GM23338 (cell line): ENCODE data around the gene TMTC2. TPM values are rescaled to one million over a fixed set of nuclear protein-coding genes. Genes with fewer than 3 reads are reported as not detected.

ENCODE experiments used
- ATAC-seq: fragments of 200-7000 bp; cut with Tn5 transposase; 3 replicates; pipeline ENCODE4 v1.9.1; 2020
- DNase-seq: peaks from one replicate; pipeline ENCODE4 v3.0.0-alpha.2; 2015; ENCODE audit warnings: low spot score
- H2AFZ ChIP-seq: fragments of 200-600 bp; sonication (generic); 2 replicates; pipeline ENCODE4 v1.8.0; 2016; ENCODE audit warnings: antibody characterized with exemption, mild to moderate bottlenecking, moderate library complexity
- H3F3A ChIP-seq: fragments of 200-600 bp; sonication (generic); replicated peaks from 2 replicates; pipeline ENCODE4 v1.8.0; 2017; ENCODE audit warnings: antibody characterized with exemption, mixed run types, low read depth
- H3K27ac ChIP-seq: fragments of 200-600 bp; sonication (generic); 2 replicates; pipeline ENCODE4 v1.6.1; 2016; ENCODE audit warnings: low read depth
- H3K27me3 ChIP-seq: fragments of 200-600 bp; sonication (generic); 2 replicates; pipeline ENCODE4 v1.8.0; 2016; ENCODE audit warnings: mild to moderate bottlenecking, mixed run types, moderate library complexity; ENCODE audit not compliant: insufficient read depth
- H3K36me3 ChIP-seq: fragments of 200-600 bp; sonication (generic); 2 replicates; pipeline ENCODE4 v1.8.0; 2016; ENCODE audit warnings: mild to moderate bottlenecking; ENCODE audit not compliant: insufficient read depth
- H3K4me1 ChIP-seq: fragments of 200-600 bp; sonication (generic); 2 replicates; pipeline ENCODE4 v1.8.0; 2016; ENCODE audit warnings: mild to moderate bottlenecking, moderate library complexity; ENCODE audit not compliant: insufficient read depth
- H3K4me2 ChIP-seq: fragments of 200-600 bp; sonication (generic); 2 replicates; pipeline ENCODE4 v1.7.1; 2017; ENCODE audit warnings: mixed run types
- H3K4me3 ChIP-seq: fragments of 200-600 bp; sonication (generic); 2 replicates; pipeline ENCODE4 v1.6.1; 2016; ENCODE audit warnings: mixed run types
- H3K79me2 ChIP-seq: fragments of 200-600 bp; sonication (generic); replicated peaks from 2 replicates; pipeline ENCODE4 v1.8.0; 2017; ENCODE audit warnings: mild to moderate bottlenecking; ENCODE audit not compliant: insufficient read depth
- H3K9me2 ChIP-seq: fragments of 200-600 bp; sonication (generic); 2 replicates; pipeline ENCODE4 v1.8.0; 2017; ENCODE audit not compliant: insufficient read depth
- H4K20me1 ChIP-seq: fragments of 200-600 bp; sonication (generic); replicated peaks from 2 replicates; pipeline ENCODE4 v1.8.0; 2017; ENCODE audit warnings: mild to moderate bottlenecking; ENCODE audit not compliant: insufficient read depth
- H3K27ac Mint-ChIP-seq: 2 replicates; pipeline ENCODE4 v1.8.0; 2020; ENCODE audit warnings: inconsistent platforms, mild to moderate bottlenecking, moderate library complexity, mixed read lengths
- H3K27me3 Mint-ChIP-seq: 3 replicates; pipeline ENCODE4 v1.8.0; 2022; ENCODE audit warnings: low read depth, mild to moderate bottlenecking, moderate library complexity, mixed read lengths, inconsistent platforms; ENCODE audit not compliant: insufficient read depth, poor library complexity
- H3K36me3 Mint-ChIP-seq: 3 replicates; pipeline ENCODE4 v1.8.0; 2021; ENCODE audit warnings: low read depth, mild to moderate bottlenecking, inconsistent platforms, moderate library complexity, mixed read lengths
- H3K4me1 Mint-ChIP-seq: 3 replicates; pipeline ENCODE4 v1.8.0; 2020; ENCODE audit warnings: mild to moderate bottlenecking, inconsistent platforms, mixed read lengths
- H3K4me3 Mint-ChIP-seq: 3 replicates; pipeline ENCODE4 v1.8.0; 2021; ENCODE audit warnings: moderate library complexity, mild to moderate bottlenecking, inconsistent platforms, mixed read lengths
- H3K9me3 Mint-ChIP-seq: 3 replicates; pipeline ENCODE4 v1.8.0; 2020; ENCODE audit warnings: moderate library complexity, mild to moderate bottlenecking, inconsistent platforms, mixed read lengths
- CREB1 ChIP-seq: fragments of 250-450 bp; sonication (Bioruptor Pico); IDR thresholded peaks from 2 replicates; pipeline ENCODE4 v1.5.0; 2020; ENCODE audit warnings: low read depth, mild to moderate bottlenecking, moderate library complexity
- CTCF ChIP-seq, 2 experiments: fragments of 200-600 bp in 1 of 2; sonication (generic) in 1 of 2; conservative IDR thresholded peaks; 2 replicates each; pipeline versions ENCODE4 v1.5.1 to v1.6.1; 2016 to 2017; ENCODE audit warnings: antibody characterized with exemption in 2 of 2, low read depth in 2 of 2, mild to moderate bottlenecking in 2 of 2, moderate library complexity in 1 of 2
- ETS1 ChIP-seq: IDR thresholded peaks from 2 replicates; pipeline ENCODE4 v1.6.1; 2016; ENCODE audit warnings: antibody characterized with exemption
- EZH2 ChIP-seq: fragments of 200-600 bp; sonication (generic); IDR thresholded peaks from one replicate; pipeline ENCODE4 v1.8.0; 2017; ENCODE audit warnings: antibody characterized with exemption, mild to moderate bottlenecking, low read depth; ENCODE audit not compliant: unreplicated experiment
- EZH2phosphoT487 ChIP-seq: fragments of 200-600 bp; sonication (generic); IDR thresholded peaks from one replicate; pipeline ENCODE4 v1.8.1; 2018; ENCODE audit warnings: antibody characterized with exemption; ENCODE audit not compliant: unreplicated experiment
- JUNB ChIP-seq: IDR thresholded peaks from one replicate; pipeline ENCODE4 v1.6.1; 2016; ENCODE audit warnings: antibody characterized with exemption; ENCODE audit not compliant: unreplicated experiment
- NANOG ChIP-seq: IDR thresholded peaks from 2 replicates; pipeline ENCODE4 v1.6.1; 2016; ENCODE audit warnings: antibody characterized with exemption, borderline replicate concordance
- POLR2AphosphoS5 ChIP-seq: IDR thresholded peaks from 2 replicates; pipeline ENCODE4 v1.6.1; 2016; ENCODE audit warnings: antibody characterized with exemption, low read depth
- REST ChIP-seq: IDR thresholded peaks from one replicate; pipeline ENCODE4 v1.6.1; 2018; ENCODE audit warnings: antibody characterized with exemption; ENCODE audit not compliant: unreplicated experiment
- STAT1 ChIP-seq: IDR thresholded peaks from one replicate; pipeline ENCODE4 v1.6.1; 2016; ENCODE audit warnings: antibody characterized with exemption; ENCODE audit not compliant: unreplicated experiment
- ZNF114 ChIP-seq: fragments of 250-450 bp; sonication (Bioruptor Pico); IDR thresholded peaks from 2 replicates; pipeline ENCODE4 v1.5.0; 2020; ENCODE audit warnings: mild to moderate bottlenecking, moderate library complexity
- ZNF331 ChIP-seq: fragments of 250-450 bp; sonication (Bioruptor Pico); IDR thresholded peaks from 2 replicates; pipeline ENCODE4 v1.5.0; 2020; ENCODE audit warnings: low read depth, mild to moderate bottlenecking, moderate library complexity
- ZNF462 ChIP-seq: fragments of 250-450 bp; sonication (Bioruptor Pico); IDR thresholded peaks from 2 replicates; pipeline ENCODE4 v1.5.0; 2020; ENCODE audit warnings: mild to moderate bottlenecking, moderate library complexity
- polyA plus RNA-seq: library from polyadenylated mRNA; unstranded; fragments of >200 nt; fragmentation: Nextera tagmentation; extraction: Ambion mirVana; gene quantifications from 2 replicates; pipeline ENCODE4 v1.2.1, GENCODE V29; 2016
- total RNA-seq: library from RNA; depleted of rRNA; stranded (reverse); fragments of >200 nt; shearing (Covaris generic); gene quantifications from 2 replicates; pipeline ENCODE4 v1.2.3, GENCODE V29; 2014

TMTC2 gene
- total and polyA plus RNA-seq, 2 experiments from 2014 or later, result 0.57 to 6.5 TPM

- Histone ChIP-seq H3K4me1 (peaks cover 18% of the 10 kb centered on the region), H3K4me3 (no peak overlapping the region), H3K9me2 (no peaks in the 10 kb centered on the region), H2AFZ (no peak overlapping the region), H3K79me2 (no peaks in the 10 kb centered on the region), H3F3A (no peaks in the 10 kb centered on the region), H3K4me2 (no peak overlapping the region), H4K20me1 (no peaks in the 10 kb centered on the region), H3K36me3 (no peaks in the 10 kb centered on the region), H3K27me3 (no peaks in the 10 kb centered on the region), H3K27ac (no peak overlapping the region)
- H3K4me3 Mint-ChIP-seq, result no peak overlapping the region
- no peaks in the 10 kb centered on the region for H3K36me3 Mint-ChIP-seq
- ATAC-seq (no peak), DNase-seq (no peak)
- peaks cover 4% of the 10 kb centered on the region for H3K27me3 Mint-ChIP-seq
- H3K4me1 Mint-ChIP-seq, result peaks cover 21% of the 10 kb centered on the region
- H3K9me3 Mint-ChIP-seq, result no peaks in the 10 kb centered on the region
- H3K27ac Mint-ChIP-seq, result no peak overlapping the region
- TF ChIP-seq ZNF331 (no peak), CREB1 (CRISPR knock-in tag) (no peak), ETS1 (no peak), JUNB (no peak), STAT1 (no peak), EZH2phosphoT487 (no peak), POLR2AphosphoS5 (no peak), ZNF114 (CRISPR knock-in tag) (no peak), REST (no peak), CTCF (conservative IDR thresholded peaks at IDR 0.05; ENCODE audit: low read depth in 2 of 2) (no peak), ZNF462 (CRISPR knock-in tag) (no peak), EZH2 (no peak), NANOG (no peak)
Measured at GRCh38 chr12:82855872-82856271, 169.2 kb downstream of the TMTC2 start.
